Ishikawa (cell line): ENCODE results near the gene HTR2C.

Experiments used
- CEBPB ChIP-seq: IDR thresholded peaks from 2 replicates; pipeline ENCODE4 v1.6.1; 2012
- CREB1 ChIP-seq: IDR thresholded peaks from 2 replicates; pipeline ENCODE4 v1.6.1; 2012; ENCODE audit warnings: low read depth
- EGR1 ChIP-seq: IDR thresholded peaks from 2 replicates; pipeline ENCODE4 v1.6.1; 2012
- EP300 ChIP-seq: IDR thresholded peaks from 2 replicates; pipeline ENCODE4 v1.6.1; 2012; ENCODE audit warnings: borderline replicate concordance
- FOXM1 ChIP-seq: IDR thresholded peaks from 2 replicates; pipeline ENCODE4 v1.6.1; 2012; ENCODE audit warnings: low read depth, borderline replicate concordance
- MAX ChIP-seq: IDR thresholded peaks from 2 replicates; pipeline ENCODE4 v1.6.1; 2012
- NFIC ChIP-seq: IDR thresholded peaks from 2 replicates; pipeline ENCODE4 v1.6.1; 2012
- RAD21 ChIP-seq: IDR thresholded peaks from 2 replicates; pipeline ENCODE4 v1.6.1; 2012; ENCODE audit warnings: low read depth
- REST ChIP-seq: IDR thresholded peaks from 2 replicates; pipeline ENCODE4 v1.6.1; 2012; ENCODE audit warnings: low read depth, mild to moderate bottlenecking
- TAF1 ChIP-seq: IDR thresholded peaks from 2 replicates; pipeline ENCODE4 v1.6.1; 2012; ENCODE audit warnings: low read depth, mild to moderate bottlenecking
- TCF12 ChIP-seq: IDR thresholded peaks from 2 replicates; pipeline ENCODE4 v1.6.1; 2012; ENCODE audit warnings: low read depth
- TEAD4 ChIP-seq: IDR thresholded peaks from 2 replicates; pipeline ENCODE4 v1.6.1; 2012
- USF1 ChIP-seq: IDR thresholded peaks from 2 replicates; pipeline ENCODE4 v1.6.1; 2012
- YY1 ChIP-seq: IDR thresholded peaks from 2 replicates; pipeline ENCODE4 v1.6.1; 2012; ENCODE audit warnings: low read depth
- ZBTB7A ChIP-seq: IDR thresholded peaks from 2 replicates; pipeline ENCODE4 v1.6.1; 2012; ENCODE audit warnings: low read depth

HTR2C gene

GRCh38 chrX:114903618-114904017 is 319.7 kb downstream of the HTR2C start:
- TF ChIP-seq CEBPB (no peak), FOXM1 (no peak), YY1 (no peak), MAX (no peak), NFIC (no peak), CREB1 (no peak), EP300 (no peak), RAD21 (no peak), USF1 (no peak), REST (no peak), TCF12 (no peak), ZBTB7A (no peak)

- TF ChIP-seq MAX = no peak
- no peak for TF ChIP-seq TEAD4
- TF ChIP-seq TCF12 = no peak
- TF ChIP-seq FOXM1 = no peak
- no peak for TF ChIP-seq NFIC
- no peak for TF ChIP-seq EGR1
- no peak for TF ChIP-seq USF1
These were observed 321.4 kb downstream of the HTR2C start for GRCh38 chrX:114905251-114905650.

GRCh38 chrX:114906984-114907510 is 323.2 kb downstream of the HTR2C start:
- no peak for TF ChIP-seq CREB1
- TF ChIP-seq USF1 = no peak
- TF ChIP-seq EGR1 = no peak
- TF ChIP-seq EP300 = no peak
- no peak for TF ChIP-seq REST
- no peak for TF ChIP-seq YY1
- no peak for TF ChIP-seq TCF12
- no peak for TF ChIP-seq CEBPB
- TF ChIP-seq RAD21 = no peak
- TF ChIP-seq FOXM1 = no peak
- no peak for TF ChIP-seq TAF1
- no peak for TF ChIP-seq NFIC
- no peak for TF ChIP-seq TEAD4
- no peak for TF ChIP-seq ZBTB7A
- no peak for TF ChIP-seq MAX

- TF ChIP-seq ZBTB7A (no peak), CREB1 (no peak), MAX (no peak), TEAD4 (no peak), USF1 (no peak), RAD21 (no peak), EP300 (no peak), YY1 (no peak), TAF1 (no peak), EGR1 (no peak), FOXM1 (no peak), NFIC (no peak), CEBPB (no peak)
These were observed 340.5 kb downstream of the HTR2C start for GRCh38 chrX:114924423-114924822.

- TF ChIP-seq REST = no peak
- TF ChIP-seq MAX = no peak
- no peak for TF ChIP-seq EGR1
- no peak for TF ChIP-seq TAF1
- TF ChIP-seq CREB1 = no peak
- TF ChIP-seq NFIC = no peak
- no peak for TF ChIP-seq ZBTB7A
- no peak for TF ChIP-seq FOXM1
- no peak for TF ChIP-seq CEBPB
- no peak for TF ChIP-seq TCF12
- no peak for TF ChIP-seq YY1
- no peak for TF ChIP-seq EP300
- TF ChIP-seq USF1 = no peak
- no peak for TF ChIP-seq TEAD4
These were observed 341.0 kb downstream of the HTR2C start for GRCh38 chrX:114924856-114925255.
